Tibial nerve (tissue), 4 donors: ENCODE data around the gene TESK2. TPM values are rescaled to one million over a fixed set of nuclear protein-coding genes. Genes with fewer than 3 reads are reported as not detected.

ENCODE experiments used
- DNase-seq, 2 donors: peaks; one replicate each; pipeline ENCODE4 v3.0.0-alpha.2; 2019; ENCODE audit warnings: low spot score in 2 of 2
- H3K27ac ChIP-seq, 4 donors: fragments of 200-600 bp; sonication (generic) in 3 of 4; one replicate each; pipeline ENCODE4 v1.5.1; 2017 to 2019; ENCODE audit warnings: mild to moderate bottlenecking in 1 of 4
- H3K27me3 ChIP-seq, 2 donors: fragments of 200-600 bp; sonication (generic) in 1 of 2; one replicate each; pipeline versions ENCODE4 v1.5.1 to v1.6.0; 2017 to 2019
- H3K36me3 ChIP-seq, 3 donors: fragments of 200-600 bp; sonication (generic); one replicate each; pipeline ENCODE4 v1.5.1; 2018 to 2019
- H3K4me1 ChIP-seq, 4 donors: fragments of 200-600 bp; sonication (generic) in 3 of 4; one replicate each; pipeline ENCODE4 v1.5.1; 2017 to 2019
- H3K4me3 ChIP-seq, 4 donors: fragments of 200-600 bp; sonication (generic) in 3 of 4; one replicate each; pipeline ENCODE4 v1.5.1; 2017 to 2019; ENCODE audit warnings: mild to moderate bottlenecking in 1 of 4, moderate library complexity in 1 of 4
- H3K9me3 ChIP-seq, 4 donors: fragments of 200-600 bp; sonication (generic) in 3 of 4; one replicate each; pipeline ENCODE4 v1.5.1; 2017 to 2019
- EP300 ChIP-seq, 2 donors: sonication (generic); formaldehyde crosslinking; IDR thresholded peaks; one replicate each; pipeline ENCODE4 v1.6.1; 2017; ENCODE audit warnings: antibody characterized with exemption in 2 of 2, mild to moderate bottlenecking in 1 of 2
- POLR2A ChIP-seq, 2 donors: fragments of 450-650 bp; IDR thresholded peaks; one replicate each; pipeline ENCODE4 v1.6.1; 2017; ENCODE audit warnings: antibody characterized with exemption in 2 of 2, mild to moderate bottlenecking in 2 of 2, moderate library complexity in 2 of 2
- WGBS, 2 donors: methylation state at CpG; one replicate each; pipeline ENCODE4 v1.1.5; 2018; 5-methylcytosine and 5-hydroxymethylcytosine counted together
- total RNA-seq, 4 donors: library from RNA; depleted of rRNA; stranded (reverse); fragments of >200 nt; gene quantifications; one replicate each; pipeline ENCODE4 v1.1.0, GENCODE V29; 2016
- TF ChIP-seq, protein P1 (sequence below), 5 experiments: fragments of 200-600 bp in 3 of 5; fragments of 450-650 bp in 2 of 5; sonication (generic) in 3 of 5; IDR thresholded peaks; one replicate each; pipeline ENCODE4 v1.5.1; 2016 to 2019; ENCODE audit warnings: antibody characterized with exemption in 5 of 5, mild to moderate bottlenecking in 3 of 5, moderate library complexity in 2 of 5

Gene TESK2
- total RNA-seq, 4 donors from 2014 or later, result 3.9 to 11.7 (median 8.5) TPM

DNA sequence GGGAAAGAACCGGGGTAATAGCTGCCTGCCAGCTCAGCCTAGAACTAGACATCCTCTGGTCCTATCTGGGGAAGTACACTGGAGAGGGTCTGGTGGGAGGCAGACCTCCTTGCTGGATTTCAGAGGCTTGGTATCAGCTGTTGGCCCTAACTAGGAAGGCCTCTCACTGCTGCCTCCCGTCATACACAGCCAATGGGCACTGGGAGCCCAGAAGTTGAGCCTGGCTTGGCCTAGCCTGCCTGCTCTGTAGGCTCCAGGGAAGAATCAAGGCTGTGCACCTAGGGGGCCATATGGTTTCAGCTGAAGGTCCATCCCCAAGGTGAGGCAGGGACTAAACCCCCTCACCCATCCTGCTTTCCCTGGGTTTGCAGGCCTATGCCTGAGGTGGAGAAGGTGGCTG is 146.5 kb downstream of the TESK2 start:
- Histone ChIP-seq H3K36me3 (peaks cover 6 to 44% (median 7%) of the 10 kb centered on the region in 3 donors), H3K27me3 (no peaks in the 10 kb centered on the region), H3K4me1 (peaks cover 0 to 38% (median 11%) of the 10 kb centered on the region in 4 donors), H3K4me3 (no peak overlapping the region), H3K9me3 (no peaks in the 10 kb centered on the region), H3K27ac (no peak overlapping the region)
- no peak for DNase-seq
- 85 to 93% methylated on average over 2 of the region's 2 CpGs for WGBS, 2 donors
- no peak for TF ChIP-seq EP300 (IDR thresholded peaks at IDR 0.05)
- TF ChIP-seq POLR2A (IDR thresholded peaks at IDR 0.05), result no peak
- TF ChIP-seq, protein P1, sequence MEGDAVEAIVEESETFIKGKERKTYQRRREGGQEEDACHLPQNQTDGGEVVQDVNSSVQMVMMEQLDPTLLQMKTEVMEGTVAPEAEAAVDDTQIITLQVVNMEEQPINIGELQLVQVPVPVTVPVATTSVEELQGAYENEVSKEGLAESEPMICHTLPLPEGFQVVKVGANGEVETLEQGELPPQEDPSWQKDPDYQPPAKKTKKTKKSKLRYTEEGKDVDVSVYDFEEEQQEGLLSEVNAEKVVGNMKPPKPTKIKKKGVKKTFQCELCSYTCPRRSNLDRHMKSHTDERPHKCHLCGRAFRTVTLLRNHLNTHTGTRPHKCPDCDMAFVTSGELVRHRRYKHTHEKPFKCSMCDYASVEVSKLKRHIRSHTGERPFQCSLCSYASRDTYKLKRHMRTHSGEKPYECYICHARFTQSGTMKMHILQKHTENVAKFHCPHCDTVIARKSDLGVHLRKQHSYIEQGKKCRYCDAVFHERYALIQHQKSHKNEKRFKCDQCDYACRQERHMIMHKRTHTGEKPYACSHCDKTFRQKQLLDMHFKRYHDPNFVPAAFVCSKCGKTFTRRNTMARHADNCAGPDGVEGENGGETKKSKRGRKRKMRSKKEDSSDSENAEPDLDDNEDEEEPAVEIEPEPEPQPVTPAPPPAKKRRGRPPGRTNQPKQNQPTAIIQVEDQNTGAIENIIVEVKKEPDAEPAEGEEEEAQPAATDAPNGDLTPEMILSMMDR (IDR thresholded peaks at IDR 0.05), result no peak

GRCh38 chr1:45340816-45341466 is 150.0 kb downstream of the TESK2 start:
- DNase-seq, result no peak
- H3K4me3 ChIP-seq, result peak overlapping the region; percentile 56 to 86 (median 74)
- H3K27me3 ChIP-seq, result no peaks in the 10 kb centered on the region
- peaks cover 6 to 46% (median 7%) of the 10 kb centered on the region in 3 donors for H3K36me3 ChIP-seq
- TF ChIP-seq POLR2A (IDR thresholded peaks at IDR 0.05), result no peak
- TF ChIP-seq, protein P1 (IDR thresholded peaks at IDR 0.05), result no peak
- TF ChIP-seq EP300 (IDR thresholded peaks at IDR 0.05), result no peak
- H3K9me3 ChIP-seq, result no peaks in the 10 kb centered on the region
- H3K27ac ChIP-seq, result peak overlapping the region; percentile 84 to 97 (median 94)
- 23 to 32% methylated on average over 6 of the region's 6 CpGs for WGBS, 2 donors
- peaks cover 0 to 39% (median 16%) of the 10 kb centered on the region in 4 donors for H3K4me1 ChIP-seq

DNA sequence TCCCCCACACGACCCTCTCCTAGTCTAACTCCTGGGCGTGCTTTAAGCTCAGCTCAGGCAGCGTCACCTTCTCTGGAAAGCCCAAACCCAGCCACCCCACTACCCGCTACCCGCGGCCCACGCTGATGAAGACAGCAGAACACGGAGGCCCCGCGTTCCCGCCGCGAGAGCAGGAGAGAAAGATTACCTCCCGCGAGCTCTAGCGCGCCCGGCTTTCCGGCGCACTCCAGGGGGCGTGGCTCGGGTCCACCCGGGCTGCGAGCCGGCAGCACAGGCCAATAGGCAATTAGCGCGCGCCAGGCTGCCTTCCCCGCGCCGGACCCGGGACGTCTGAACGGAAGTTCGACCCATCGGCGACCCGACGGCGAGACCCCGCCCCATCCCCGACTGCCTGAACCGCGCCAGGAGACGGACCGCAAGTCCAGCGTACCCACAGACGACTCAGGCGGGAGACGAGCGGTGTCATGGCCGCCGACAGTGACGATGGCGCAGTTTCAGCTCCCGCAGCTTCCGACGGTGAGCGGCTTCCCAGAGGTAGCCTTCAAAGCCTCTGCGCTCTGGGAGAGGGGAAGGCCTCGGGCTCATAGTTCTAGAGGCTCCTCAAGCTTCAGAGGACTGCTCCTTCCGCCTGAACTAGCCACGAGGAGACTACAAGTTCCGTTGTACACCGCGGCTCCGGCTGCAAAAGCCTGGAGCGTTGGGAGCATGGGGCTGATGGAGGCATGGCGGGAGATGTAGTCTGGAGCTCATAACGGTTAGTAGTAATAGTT is 151.0 kb downstream of the TESK2 start, which contains the start of the genes MUTYH and TOE1:
TSS of gene MUTYH (minus strand) at position 652 of the 770 bp plus-strand sequence. CDS start 5,935 bp downstream, outside the sequence.
TSS of gene TOE1 (plus strand) at position 382 of the 770 bp plus-strand sequence. CDS start at position 465, 83 bp downstream.
- H3K4me1 ChIP-seq, result peaks cover 0 to 39% (median 16%) of the 10 kb centered on the region in 4 donors
- peak within 1 kb of the TSS; percentile 56 to 86 (median 74) for H3K4me3 ChIP-seq
- H3K27me3 ChIP-seq, result no peaks in the 10 kb centered on the region
- TF ChIP-seq, protein P1 (IDR thresholded peaks at IDR 0.05), result peak in 2 of 5 experiments; percentile 10 to 46
- TF ChIP-seq EP300 (IDR thresholded peaks at IDR 0.05) (peak in 1 of 2 donors; percentile 92), POLR2A (IDR thresholded peaks at IDR 0.05) (peak in 1 of 2 donors; percentile 58)
- DNase-seq, result peak; percentile 70 to 78
- no peaks in the 10 kb centered on the region for H3K9me3 ChIP-seq
- 0 to 1% methylated on average over 59 to 68 of the region's 70 CpGs for WGBS, 2 donors
- H3K27ac ChIP-seq, result peak within 1 kb of the TSS; percentile 84 to 97 (median 94)
- peaks cover 6 to 36% (median 7%) of the 10 kb centered on the region in 3 donors for H3K36me3 ChIP-seq

DNA sequence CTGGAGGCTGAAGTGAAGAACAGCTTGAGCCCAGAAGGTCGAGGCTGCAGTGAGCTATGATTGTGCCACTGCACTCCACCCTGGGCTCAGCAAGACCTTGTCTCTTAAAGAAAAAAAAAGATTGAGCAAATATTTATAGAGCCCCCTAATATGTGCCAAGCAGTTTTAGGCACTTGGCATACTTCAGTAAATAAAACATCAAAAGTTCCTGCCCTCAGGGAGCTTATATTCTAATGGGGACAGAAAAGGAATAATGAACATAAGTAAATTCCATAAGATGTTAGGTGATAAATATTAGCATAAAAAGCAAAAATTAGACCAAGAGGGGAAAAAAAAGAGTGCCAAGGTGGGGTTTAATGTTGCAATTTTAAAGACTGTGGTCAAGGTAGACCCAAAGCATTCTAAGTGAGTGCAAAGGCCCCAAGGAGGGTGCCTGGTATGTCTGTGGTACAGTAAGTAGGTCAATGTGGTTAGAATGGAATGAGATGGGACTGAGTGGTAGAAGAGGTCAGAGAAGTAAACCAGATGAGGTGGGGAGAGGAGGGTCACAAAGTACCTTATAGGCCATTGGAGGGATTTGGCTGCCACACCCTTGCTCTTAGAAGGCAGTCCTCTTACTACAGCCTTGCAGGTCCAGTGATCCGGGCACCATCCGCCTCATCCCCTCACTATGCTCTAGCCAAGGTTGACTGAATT is 153.2 kb downstream of the TESK2 start:
- WGBS, 2 donors, result 88 to 95% methylated on average over 3 of the region's 3 CpGs
- TF ChIP-seq EP300 (IDR thresholded peaks at IDR 0.05) (no peak), POLR2A (IDR thresholded peaks at IDR 0.05) (no peak)
- TF ChIP-seq, protein P1 (IDR thresholded peaks at IDR 0.05), result no peak
- Histone ChIP-seq H3K4me1 (peaks cover 0 to 48% (median 16%) of the 10 kb centered on the region in 4 donors), H3K27ac (no peak overlapping the region), H3K36me3 (peaks cover 0 to 28% (median 6%) of the 10 kb centered on the region in 3 donors), H3K9me3 (no peaks in the 10 kb centered on the region), H3K4me3 (no peak overlapping the region), H3K27me3 (no peaks in the 10 kb centered on the region)
- DNase-seq, result no peak
